ENCODE measurements around the gene SCGB3A2. TPM values are rescaled to one million over a fixed set of nuclear protein-coding genes. Genes with fewer than 3 reads are reported as not detected.
A peak's percentile ranks its signal among the peaks of the same experiment; 100 is the strongest.

Gene SCGB3A2
- total and polyA plus RNA-seq, 10 donors: 0.67 TPM; not detected in 9

- Histone ChIP-seq H3K36me3 (no peaks in the 10 kb centered on the region), H3K27ac (no peak overlapping the region), H3K27me3 (replicated peaks in 1 of 7) (peaks cover 0 to 5% (median 0%) of the 10 kb centered on the region in 7 donors), H3K4me1 (peaks cover 0 to 5% (median 0%) of the 10 kb centered on the region in 6 donors), H3K4me3 (no peak overlapping the region), H3K9me3 (no peaks in the 10 kb centered on the region)
- TF ChIP-seq POLR2AphosphoS5 (IDR thresholded peaks at IDR 0.05): no peak
- no peak for TF ChIP-seq POLR2A (IDR thresholded peaks at IDR 0.05)
- TF ChIP-seq CTCF (IDR thresholded peaks at IDR 0.05 in 8 of 11, conservative IDR thresholded peaks at IDR 0.05 in 3 of 11): no peak
- intact Hi-C loops (cut with DNase I; ENCODE audit: low total_unique reads): no loop called here
- DNase-seq: no peak
Measured at GRCh38 chr5:147856801-147857200, 21.7 kb upstream of the SCGB3A2 start.

- Histone ChIP-seq H3K4me1 (peaks cover 0 to 5% (median 0%) of the 10 kb centered on the region in 6 donors), H3K9me3 (no peaks in the 10 kb centered on the region), H3K27ac (no peak overlapping the region), H3K36me3 (no peaks in the 10 kb centered on the region), H3K27me3 (replicated peaks in 1 of 7) (peaks cover 0 to 5% (median 0%) of the 10 kb centered on the region in 7 donors), H3K4me3 (no peak overlapping the region)
- no peak for DNase-seq
- WGBS, 5 donors: 2 to 8% (median 3%) methylated on average over 2 of the region's 2 CpGs
- intact Hi-C loops (cut with DNase I; ENCODE audit: low total_unique reads): no loop called here
- peak in 10 of 11 experiments; percentile 12 to 72 (median 62) for TF ChIP-seq CTCF (IDR thresholded peaks at IDR 0.05 in 8 of 11, conservative IDR thresholded peaks at IDR 0.05 in 3 of 11)
- TF ChIP-seq POLR2AphosphoS5 (IDR thresholded peaks at IDR 0.05): no peak
Measured at GRCh38 chr5:147857302-147858129, 21.0 kb upstream of the SCGB3A2 start.

- intact Hi-C loops (cut with DNase I; ENCODE audit: low total_unique reads): no loop called here
- no peak for DNase-seq
- TF ChIP-seq POLR2AphosphoS5 (IDR thresholded peaks at IDR 0.05): no peak
- no peak for TF ChIP-seq CTCF (IDR thresholded peaks at IDR 0.05 in 8 of 11, conservative IDR thresholded peaks at IDR 0.05 in 3 of 11)
- TF ChIP-seq POLR2A (IDR thresholded peaks at IDR 0.05): no peak
- WGBS, 5 donors: 42 to 66% (median 63%) methylated on average over 1 of the region's 1 CpG
- Histone ChIP-seq H3K36me3 (no peaks in the 10 kb centered on the region), H3K27me3 (replicated peaks in 1 of 7) (peaks cover 0 to 5% (median 0%) of the 10 kb centered on the region in 7 donors), H3K4me3 (no peak overlapping the region), H3K4me1 (peaks cover 0 to 5% (median 0%) of the 10 kb centered on the region in 6 donors), H3K9me3 (no peaks in the 10 kb centered on the region), H3K27ac (no peak overlapping the region)
Measured at GRCh38 chr5:147858565-147858964, 19.9 kb upstream of the SCGB3A2 start.

GRCh38 chr5:147859962-147860640 lies 18.4 kb upstream of the SCGB3A2 start:
- Histone ChIP-seq H3K36me3 (no peaks in the 10 kb centered on the region), H3K27me3 (replicated peaks in 1 of 7) (peaks cover 0 to 5% (median 0%) of the 10 kb centered on the region in 7 donors), H3K4me1 (peaks cover 0 to 5% (median 0%) of the 10 kb centered on the region in 6 donors), H3K4me3 (no peak overlapping the region), H3K9me3 (no peaks in the 10 kb centered on the region), H3K27ac (no peak overlapping the region)
- WGBS, 5 donors: 77 to 94% (median 87%) methylated on average over 3 of the region's 3 CpGs
- intact Hi-C loops (cut with DNase I; ENCODE audit: low total_unique reads): no loop called here
- TF ChIP-seq CTCF (IDR thresholded peaks at IDR 0.05 in 8 of 11, conservative IDR thresholded peaks at IDR 0.05 in 3 of 11): no peak
- no peak for TF ChIP-seq POLR2AphosphoS5 (IDR thresholded peaks at IDR 0.05)
- no peak for TF ChIP-seq POLR2A (IDR thresholded peaks at IDR 0.05)
- DNase-seq: no peak
